Measurements from ENCODE around the gene TMEM178B.

- TF ChIP-seq CTCF (IDR thresholded peaks at IDR 0.05), result no peak
- peak in 1 of 2 donors; percentile 21 for TF ChIP-seq POLR2A (IDR thresholded peaks at IDR 0.05)
Observed at GRCh38 chr7:141288626-141289025, 214.8 kb downstream of the TMEM178B start.

Data from thyroid gland (tissue), 4 donors.